Transverse colon (tissue), 3 donors: ENCODE measurements around the gene HSD17B3.

ENCODE experiments used
- CTCF ChIP-seq, 5 experiments: fragments of 200-600 bp in 3 of 5; fragments of 450-650 bp in 2 of 5; sonication (generic) in 3 of 5; IDR thresholded peaks; 1 replicate in 2 of 5; 2 replicates in 3 of 5; pipeline ENCODE4 v1.5.1; 2016 to 2017; ENCODE audit warnings: antibody characterized with exemption in 5 of 5, inconsistent platforms in 3 of 5, mild to moderate bottlenecking in 2 of 5, moderate library complexity in 1 of 5
- EP300 ChIP-seq: sonication (generic); formaldehyde crosslinking; IDR thresholded peaks from one replicate; pipeline ENCODE4 v1.6.1; 2017; ENCODE audit warnings: antibody characterized with exemption, low read depth

- TF ChIP-seq CTCF (IDR thresholded peaks at IDR 0.05), result no peak
- TF ChIP-seq EP300, result no peak
Measured at GRCh38 chr9:96202971-96203780, 98.8 kb downstream of the HSD17B3 start.
